Stimulated activated CD4-positive, alpha-beta T cell treated with anti-CD3 and anti-CD28 coated beads, TNF-alpha, amount 100 ng/mL, for 4 hours (primary cell): Measurements from ENCODE around the gene SIGLEC1.

Experiments used
- DNase-seq, 3 experiments: peaks; one replicate each; pipeline ENCODE4 v3.0.0-alpha.2; 2020; ENCODE audit warnings: low read depth in 3 of 3

Gene SIGLEC1

GRCh38 chr20:3701061-3701998 is 11.1 kb downstream of the SIGLEC1 start:
- DNase-seq, result no peak

GRCh38 chr20:3699037-3699436 is 13.4 kb downstream of the SIGLEC1 start:
- DNase-seq, result no peak

- no peak for DNase-seq
These were observed 13.8 kb downstream of the SIGLEC1 start for GRCh38 chr20:3698591-3699001.

GRCh38 chr20:3697588-3698305 is 14.7 kb downstream of the SIGLEC1 start:
- DNase-seq, result no peak

GRCh38 chr20:3696745-3697587 is 15.4 kb downstream of the SIGLEC1 start:
- no peak for DNase-seq

GRCh38 chr20:3696200-3696599 is 16.2 kb downstream of the SIGLEC1 start:
- no peak for DNase-seq

GRCh38 chr20:3694864-3695263 is 17.5 kb downstream of the SIGLEC1 start:
- DNase-seq, result no peak

- no peak for DNase-seq
These were observed 19.0 kb downstream of the SIGLEC1 start for GRCh38 chr20:3693376-3693775.

GRCh38 chr20:3692706-3693294 is 19.6 kb downstream of the SIGLEC1 start:
- DNase-seq, result no peak

GRCh38 chr20:3691897-3692296 is 20.5 kb downstream of the SIGLEC1 start:
- DNase-seq, result no peak

GRCh38 chr20:3691306-3691705 is 21.1 kb downstream of the SIGLEC1 start:
- no peak for DNase-seq

GRCh38 chr20:3690413-3690812 is 22.0 kb downstream of the SIGLEC1 start:
- no peak for DNase-seq

GRCh38 chr20:3689978-3690377 is 22.4 kb downstream of the SIGLEC1 start:
- DNase-seq, result no peak

GRCh38 chr20:3687655-3688054 is 24.7 kb downstream of the SIGLEC1 start:
- DNase-seq, result no peak

GRCh38 chr20:3686867-3687321 is 25.5 kb downstream of the SIGLEC1 start:
- DNase-seq, result no peak

- no peak for DNase-seq
These were observed 26.0 kb downstream of the SIGLEC1 start for GRCh38 chr20:3686421-3686820.

GRCh38 chr20:3685341-3685740 is 27.1 kb downstream of the SIGLEC1 start:
- DNase-seq, result no peak

- DNase-seq, result no peak
These were observed 30.2 kb downstream of the SIGLEC1 start, which contains the start of gene ADAM33 for GRCh38 chr20:3681931-3682781. TSS of gene ADAM33 (minus strand) at chr20:3682010. CDS start at chr20:3682004, 6 bp downstream.

GRCh38 chr20:3681352-3681930 is 31.0 kb downstream of the SIGLEC1 start:
- DNase-seq, result no peak
